SK-N-SH (cell line): ENCODE results near the gene HS3ST4.

Experiments
- CTCF ChIP-seq: fragments of 200-600 bp; sonication (generic); IDR thresholded peaks from 2 replicates; pipeline ENCODE4 v1.6.1; 2017; ENCODE audit warnings: antibody characterized with exemption, mild to moderate bottlenecking, moderate library complexity
- FOXM1 ChIP-seq: IDR thresholded peaks from 2 replicates; pipeline ENCODE4 v1.4.0; 2012; ENCODE audit warnings: low read depth, mild to moderate bottlenecking
- GABPA ChIP-seq: IDR thresholded peaks from 2 replicates; pipeline ENCODE4 v1.4.0; 2012; ENCODE audit warnings: low read depth, mild to moderate bottlenecking
- JUND ChIP-seq: IDR thresholded peaks from 2 replicates; pipeline ENCODE4 v1.4.0; 2012
- MAX ChIP-seq: IDR thresholded peaks from 2 replicates; pipeline ENCODE4 v1.4.0; 2012; ENCODE audit warnings: low read depth
- POLR2AphosphoS5 ChIP-seq: IDR thresholded peaks from 2 replicates; pipeline ENCODE4 v1.6.1; 2012; ENCODE audit warnings: low read depth, low read length
- SIN3A ChIP-seq: IDR thresholded peaks from 2 replicates; pipeline ENCODE4 v1.6.1; 2012; ENCODE audit warnings: low read depth, mild to moderate bottlenecking, low read length, moderate library complexity, borderline replicate concordance
- SMC3 ChIP-seq: IDR thresholded peaks from 2 replicates; pipeline ENCODE4 v1.6.1; 2012; ENCODE audit warnings: low read depth, low read length, improper control_type of control experiment

- TF ChIP-seq MAX: no peak
- no peak for TF ChIP-seq FOXM1
- no peak for TF ChIP-seq POLR2AphosphoS5
- no peak for TF ChIP-seq SMC3
- no peak for TF ChIP-seq CTCF
- TF ChIP-seq JUND: no peak
- no peak for TF ChIP-seq SIN3A
- TF ChIP-seq GABPA: no peak
These were observed 379.5 kb downstream of the HS3ST4 start for GRCh38 chr16:26071101-26071866.
